HG03025 (cell line): Measurements from ENCODE around the gene JAGN1.
A peak's percentile ranks its signal among the peaks of the same experiment; 100 is the strongest.
"Not testable (repeated sequence)": the region's sequence is repeated elsewhere in the genome, so short reads cannot be mapped to it uniquely, and the experiment has no call there.

Experiments used
- ATAC-seq: cut with Tn5 transposase; IDR thresholded peaks from one replicate; pipeline ENCODE4 v1.9.1; 2021; ENCODE audit warnings: mild to moderate bottlenecking, moderate library complexity; ENCODE audit not compliant: unreplicated experiment, low FRiP score

Gene JAGN1

GRCh38 chr3:9915254-9916141, 25.1 kb downstream of the JAGN1 start:
- no peak for ATAC-seq

- ATAC-seq: no peak
Observed at GRCh38 chr3:9916346-9916733, 25.9 kb downstream of the JAGN1 start.

GRCh38 chr3:9916734-9917680, 26.6 kb downstream of the JAGN1 start, which contains the start of gene IL17RC:
IL17RC (plus strand) TSS chr3:9917098; CDS start chr3:9917316, 218 bp downstream.
- no peak for ATAC-seq

- no peak for ATAC-seq
Observed at GRCh38 chr3:9917820-9918219, 27.4 kb downstream of the JAGN1 start.

- no peak for ATAC-seq
Observed at GRCh38 chr3:9918261-9919038, 28.0 kb downstream of the JAGN1 start.

GRCh38 chr3:9928158-9928557, 37.7 kb downstream of the JAGN1 start:
- no peak for ATAC-seq

- ATAC-seq: no peak
Observed at GRCh38 chr3:9930804-9931418, 40.5 kb downstream of the JAGN1 start.

- ATAC-seq: no peak
Observed at GRCh38 chr3:9932535-9932842, 42.1 kb downstream of the JAGN1 start.

- ATAC-seq: peak; percentile 65
Observed at GRCh38 chr3:9932843-9933560, 42.6 kb downstream of the JAGN1 start.

GRCh38 chr3:9933561-9934234, 43.3 kb downstream of the JAGN1 start, which contains the start of gene CRELD1:
CRELD1 (plus strand) TSS chr3:9933834; CDS start chr3:9934439, 605 bp downstream.
- ATAC-seq: peak; percentile 88

GRCh38 chr3:9934235-9934621, 43.8 kb downstream of the JAGN1 start:
- no peak for ATAC-seq

GRCh38 chr3:9934993-9935392, 44.6 kb downstream of the JAGN1 start:
- ATAC-seq: no peak

GRCh38 chr3:9935966-9936510, 45.6 kb downstream of the JAGN1 start:
- no peak for ATAC-seq

GRCh38 chr3:9937486-9938238, 47.3 kb downstream of the JAGN1 start:
- no peak for ATAC-seq

GRCh38 chr3:9938966-9939365, 48.6 kb downstream of the JAGN1 start:
- ATAC-seq: no peak

- not testable (repeated sequence) for ATAC-seq
Observed at GRCh38 chr3:9939906-9940305, 49.5 kb downstream of the JAGN1 start.

GRCh38 chr3:9940746-9941145, 50.3 kb downstream of the JAGN1 start:
- ATAC-seq: no peak

GRCh38 chr3:9942164-9942563, 51.8 kb downstream of the JAGN1 start:
- no peak for ATAC-seq
